H9 (cell line): ENCODE data around the gene EXOC2. TPM values are rescaled to one million over a fixed set of nuclear protein-coding genes. Genes with fewer than 3 reads are reported as not detected.

Experiments used
- DNase-seq: peaks from one replicate; pipeline ENCODE4 v3.0.0-alpha.2; 2017
- H2AFZ ChIP-seq: one replicate; pipeline ENCODE4 v1.6.1; 2013; ENCODE audit warnings: mild to moderate bottlenecking, low read length, control low read depth, moderate library complexity
- H2AK5ac ChIP-seq: 2 replicates; pipeline ENCODE4 v1.6.1; 2013; ENCODE audit warnings: low read length, control low read depth, mixed read lengths; ENCODE audit not compliant: insufficient read length
- H2BK120ac ChIP-seq: one replicate; pipeline ENCODE4 v1.6.1; 2013; ENCODE audit warnings: low read depth, mild to moderate bottlenecking, low read length, control low read depth, inconsistent platforms; ENCODE audit not compliant: poor library complexity, severe bottlenecking
- H2BK12ac ChIP-seq: 2 replicates; pipeline ENCODE4 v1.6.1; 2013; ENCODE audit warnings: low read length, control low read depth, mixed read lengths, low read depth; ENCODE audit not compliant: insufficient read length
- H2BK15ac ChIP-seq: 2 replicates; pipeline ENCODE4 v1.6.1; 2013; ENCODE audit warnings: low read depth, low read length, control low read depth
- H2BK20ac ChIP-seq: one replicate; pipeline ENCODE4 v1.6.1; 2013; ENCODE audit warnings: low read depth, mild to moderate bottlenecking, low read length, control low read depth, inconsistent platforms; ENCODE audit not compliant: poor library complexity, severe bottlenecking
- H2BK5ac ChIP-seq: 2 replicates; pipeline ENCODE4 v1.6.1; 2013; ENCODE audit warnings: low read length, control low read depth, mixed read lengths; ENCODE audit not compliant: insufficient read length
- H3K14ac ChIP-seq: 2 replicates; pipeline ENCODE4 v1.6.1; 2013; ENCODE audit warnings: low read length, control low read depth; ENCODE audit not compliant: insufficient read depth
- H3K18ac ChIP-seq: 2 replicates; pipeline ENCODE4 v1.6.1; 2013; ENCODE audit warnings: low read depth, mild to moderate bottlenecking, mixed read lengths, low read length, control low read depth; ENCODE audit not compliant: insufficient read length
- H3K23ac ChIP-seq: 2 replicates; pipeline ENCODE4 v1.6.1; 2013; ENCODE audit warnings: low read length, control low read depth, mixed read lengths, low read depth; ENCODE audit not compliant: insufficient read length
- H3K23me2 ChIP-seq: 2 replicates; pipeline ENCODE4 v1.6.1; 2013; ENCODE audit warnings: low read depth, mild to moderate bottlenecking, mixed read lengths, low read length, control low read depth; ENCODE audit not compliant: insufficient read length, poor library complexity, severe bottlenecking
- H3K27ac ChIP-seq: 2 replicates; pipeline ENCODE4 v1.5.1; 2013; ENCODE audit warnings: low read length, control low read depth, mixed read lengths, low read depth; ENCODE audit not compliant: insufficient read length
- H3K27me3 ChIP-seq: 2 replicates; pipeline ENCODE4 v1.6.1; 2013; ENCODE audit warnings: low read length, control low read depth, inconsistent platforms; ENCODE audit not compliant: insufficient read depth
- H3K4ac ChIP-seq: 2 replicates; pipeline ENCODE4 v1.6.1; 2013; ENCODE audit warnings: low read depth, mild to moderate bottlenecking, control low read depth, inconsistent platforms, low read length, moderate library complexity
- H3K4me1 ChIP-seq: 2 replicates; pipeline ENCODE4 v1.6.1; 2013; ENCODE audit warnings: low read length, control low read depth, inconsistent platforms; ENCODE audit not compliant: insufficient read depth
- H3K4me2 ChIP-seq: 2 replicates; pipeline ENCODE4 v1.6.1; 2013; ENCODE audit warnings: low read length, control low read depth, mixed read lengths; ENCODE audit not compliant: insufficient read length, insufficient read depth
- H3K56ac ChIP-seq: 2 replicates; pipeline ENCODE4 v1.6.1; 2013; ENCODE audit warnings: low read depth, mild to moderate bottlenecking, mixed read lengths, low read length, control low read depth; ENCODE audit not compliant: insufficient read length
- H3K79me1 ChIP-seq: 2 replicates; pipeline ENCODE4 v1.6.1; 2013; ENCODE audit warnings: low read depth, mild to moderate bottlenecking, moderate library complexity, low read length, control low read depth, inconsistent platforms; ENCODE audit not compliant: insufficient read depth, poor library complexity, severe bottlenecking
- H3K79me2 ChIP-seq: 2 replicates; pipeline ENCODE4 v1.6.1; 2013; ENCODE audit warnings: low read length, control low read depth, inconsistent platforms; ENCODE audit not compliant: insufficient read depth
- H3K9ac ChIP-seq: 2 replicates; pipeline ENCODE4 v1.6.1; 2013; ENCODE audit warnings: low read length, control low read depth, mixed read lengths; ENCODE audit not compliant: insufficient read length; ENCODE audit errors: extremely low read depth
- H3K9me3 ChIP-seq: one replicate; pipeline ENCODE4 v1.6.1; 2013; ENCODE audit warnings: low read depth, low read length, inconsistent platforms; ENCODE audit not compliant: control insufficient read depth
- H3T11ph ChIP-seq: one replicate; pipeline ENCODE4 v1.6.1; 2013; ENCODE audit warnings: mild to moderate bottlenecking, low read length, control low read depth, inconsistent platforms
- H4K20me1 ChIP-seq: one replicate; pipeline ENCODE4 v1.6.1; 2013; ENCODE audit not compliant: control insufficient read depth, insufficient read length, insufficient read depth
- H4K5ac ChIP-seq: 2 replicates; pipeline ENCODE4 v1.6.1; 2013; ENCODE audit warnings: low read depth, mild to moderate bottlenecking, mixed read lengths, low read length, control low read depth; ENCODE audit not compliant: insufficient read length
- H4K8ac ChIP-seq: replicated peaks from 2 replicates; pipeline ENCODE4 v1.6.1; 2013; ENCODE audit warnings: low read length, control low read depth, mixed read lengths, low read depth; ENCODE audit not compliant: insufficient read length
- H4K91ac ChIP-seq: 2 replicates; pipeline ENCODE4 v1.6.1; 2013; ENCODE audit warnings: low read depth, mild to moderate bottlenecking, moderate library complexity, mixed read lengths, low read length, control low read depth; ENCODE audit not compliant: insufficient read length
- H3K27ac Mint-ChIP-seq, 3 experiments: 2 replicates in 2 of 3; 3 replicates in 1 of 3; pipeline ENCODE4 v1.8.0; 2020 to 2021; ENCODE audit warnings: mixed read lengths in 3 of 3, mild to moderate bottlenecking in 1 of 3, moderate library complexity in 1 of 3
- H3K27me3 Mint-ChIP-seq: 2 replicates; pipeline ENCODE4 v1.8.0; 2021; ENCODE audit warnings: low read depth, mild to moderate bottlenecking, moderate library complexity, mixed read lengths
- H3K36me3 Mint-ChIP-seq, 3 experiments: 2 replicates in 2 of 3; 3 replicates in 1 of 3; pipeline ENCODE4 v1.8.0; 2020 to 2021; ENCODE audit warnings: low read depth in 3 of 3, mixed read lengths in 3 of 3; ENCODE audit not compliant: insufficient read depth in 1 of 3
- H3K4me1 Mint-ChIP-seq, 2 experiments: 2 replicates each; pipeline ENCODE4 v1.8.0; 2020; ENCODE audit warnings: mixed read lengths in 2 of 2
- H3K4me3 Mint-ChIP-seq, 2 experiments: 2 replicates in 1 of 2; 3 replicates in 1 of 2; pipeline ENCODE4 v1.8.0; 2020 to 2021; ENCODE audit warnings: mild to moderate bottlenecking in 2 of 2, mixed read lengths in 2 of 2, moderate library complexity in 1 of 2
- H3K9me3 Mint-ChIP-seq, 2 experiments: 2 replicates in 1 of 2; 3 replicates in 1 of 2; pipeline ENCODE4 v1.8.0; 2020; ENCODE audit warnings: mild to moderate bottlenecking in 2 of 2, mixed read lengths in 2 of 2, moderate library complexity in 1 of 2
- CTCF ChIP-seq: fragments of 200-600 bp; sonication (generic); conservative IDR thresholded peaks from 3 replicates; pipeline ENCODE4 v1.8.0; 2021; ENCODE audit warnings: antibody characterized with exemption, mild to moderate bottlenecking
- WGBS: extraction: QIAGEN DNeasy Blood & Tissue Kit; methylation state at CpG from one replicate; pipeline ENCODE4 v1.1.7; 2013; ENCODE audit warnings: missing lambda C conversion rate, low lambda C conversion rate, mixed read lengths; ENCODE audit not compliant: insufficient read length; ENCODE audit errors: extremely low coverage; 5-methylcytosine and 5-hydroxymethylcytosine counted together
- total RNA-seq: library from RNA; stranded (reverse); gene quantifications from 2 replicates; pipeline ENCODE4 v1.2.1, GENCODE V29; 2021

The EXOC2 gene
- total RNA-seq, 1 experiment from 2014 or later = 29.9 TPM

DNA sequence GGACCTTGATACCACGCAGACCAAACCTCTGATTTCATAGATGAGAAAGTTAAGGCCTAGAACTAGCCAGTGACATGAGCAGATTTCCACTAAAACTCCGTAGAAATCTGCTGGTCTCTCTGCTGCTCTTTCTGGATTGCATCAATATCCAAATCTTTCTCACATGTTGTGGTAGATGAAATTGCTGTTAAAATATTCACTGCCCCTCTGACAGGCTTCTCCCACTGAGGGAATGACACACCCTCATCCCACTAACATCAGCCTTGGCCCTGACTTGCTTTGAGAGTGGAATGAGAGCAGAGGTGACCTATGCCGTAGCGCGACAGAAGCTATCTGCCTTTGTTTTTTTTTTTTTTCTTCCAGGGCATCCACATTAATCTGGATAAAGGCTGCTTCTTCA lies 20.4 kb upstream of the EXOC2 start:
- Histone ChIP-seq H3K4me2 (no peak overlapping the region), H2BK120ac (no peak overlapping the region), H4K20me1 (no peaks in the 10 kb centered on the region), H3K23me2 (peaks cover 11% of the 10 kb centered on the region), H4K5ac (no peak overlapping the region), H4K8ac (no peak overlapping the region), H2BK5ac (no peak overlapping the region), H3K27ac (no peak overlapping the region), H3K4ac (no peak overlapping the region), H3K79me1 (no peaks in the 10 kb centered on the region), H4K91ac (no peak overlapping the region), H3K56ac (no peak overlapping the region), H3K4me1 (no peaks in the 10 kb centered on the region; the same call in 1 of the 2 replicates), H3T11ph (no peak overlapping the region), H2AFZ (no peak overlapping the region), H2BK20ac (no peak overlapping the region), H3K9me3 (no peaks in the 10 kb centered on the region), H3K79me2 (no peaks in the 10 kb centered on the region), H3K18ac (no peak overlapping the region), H2BK15ac (no peak overlapping the region), H3K23ac (no peak overlapping the region), H3K27me3 (no peaks in the 10 kb centered on the region), H3K14ac (no peak overlapping the region), H2BK12ac (no peak overlapping the region), H2AK5ac (no peak overlapping the region), H3K9ac (no peak overlapping the region)
- peaks cover 0 to 6% (median 0%) of the 10 kb centered on the region in 3 experiments; a peak in 1 of 7 replicates for H3K36me3 Mint-ChIP-seq
- no peaks in the 10 kb centered on the region; a peak in 1 of 5 replicates for H3K9me3 Mint-ChIP-seq
- peaks cover 21% of the 10 kb centered on the region for H3K27me3 Mint-ChIP-seq
- no peak overlapping the region for H3K4me3 Mint-ChIP-seq
- TF ChIP-seq CTCF = no peak
- H3K27ac Mint-ChIP-seq = no peak overlapping the region
- DNase-seq = no peak
- peaks cover 16 to 24% of the 10 kb centered on the region in 2 experiments for H3K4me1 Mint-ChIP-seq
- no CpG with 5 or more reads among the region's 5 CpGs for WGBS
